GM18867 (cell line): Measurements from ENCODE around the gene AUH.
"Not testable (repeated sequence)": the region's sequence is repeated elsewhere in the genome, so short reads cannot be mapped to it uniquely, and the experiment has no call there.

Experiments
- ATAC-seq: cut with Tn5 transposase; IDR thresholded peaks from one replicate; pipeline ENCODE4 v1.9.1; 2021; ENCODE audit warnings: mild to moderate bottlenecking, moderate library complexity; ENCODE audit not compliant: unreplicated experiment

AUH gene

GRCh38 chr9:91212596-91213243 lies 149.0 kb downstream of the AUH start:
- ATAC-seq, result no peak

GRCh38 chr9:91211919-91212318 lies 149.8 kb downstream of the AUH start:
- no peak for ATAC-seq

- ATAC-seq, result no peak
Observed at GRCh38 chr9:91211414-91211813, 150.3 kb downstream of the AUH start.

GRCh38 chr9:91210318-91210717 lies 151.4 kb downstream of the AUH start:
- no peak for ATAC-seq

GRCh38 chr9:91208837-91209236 lies 152.9 kb downstream of the AUH start:
- ATAC-seq, result no peak

GRCh38 chr9:91208419-91208745 lies 153.3 kb downstream of the AUH start:
- no peak for ATAC-seq

- peak; percentile 91 for ATAC-seq
Observed at GRCh38 chr9:91207729-91208418, 153.8 kb downstream of the AUH start.

GRCh38 chr9:91207397-91207728 lies 154.4 kb downstream of the AUH start:
- no peak for ATAC-seq

GRCh38 chr9:91206806-91207205 lies 154.9 kb downstream of the AUH start:
- ATAC-seq, result no peak

GRCh38 chr9:91202736-91203283 lies 158.9 kb downstream of the AUH start:
- no peak for ATAC-seq

- ATAC-seq, result no peak
Observed at GRCh38 chr9:91200692-91201336, 160.9 kb downstream of the AUH start.

GRCh38 chr9:91199739-91200497 lies 161.8 kb downstream of the AUH start:
- no peak for ATAC-seq

GRCh38 chr9:91198881-91199280 lies 162.8 kb downstream of the AUH start:
- ATAC-seq, result not testable (repeated sequence)

GRCh38 chr9:91198405-91198804 lies 163.3 kb downstream of the AUH start:
- ATAC-seq, result no peak

- no peak for ATAC-seq
Observed at GRCh38 chr9:91197232-91198181, 164.2 kb downstream of the AUH start.

- no peak for ATAC-seq
Observed at GRCh38 chr9:91196103-91196950, 165.4 kb downstream of the AUH start.

GRCh38 chr9:91195372-91196012 lies 166.2 kb downstream of the AUH start:
- no peak for ATAC-seq

- peak; percentile 79 for ATAC-seq
Observed at GRCh38 chr9:91193658-91194391, 167.9 kb downstream of the AUH start.
